Measurements from ENCODE around the gene KIR2DL4.
"Not testable (repeated sequence)": the region's sequence is repeated elsewhere in the genome, so short reads cannot be mapped to it uniquely, and the experiment has no call there.

GRCh38 chr19:54832496-54832895 is 29.1 kb downstream of the KIR2DL4 start, which contains the start of gene KIR2DS4:
- TF ChIP-seq, protein P1, sequence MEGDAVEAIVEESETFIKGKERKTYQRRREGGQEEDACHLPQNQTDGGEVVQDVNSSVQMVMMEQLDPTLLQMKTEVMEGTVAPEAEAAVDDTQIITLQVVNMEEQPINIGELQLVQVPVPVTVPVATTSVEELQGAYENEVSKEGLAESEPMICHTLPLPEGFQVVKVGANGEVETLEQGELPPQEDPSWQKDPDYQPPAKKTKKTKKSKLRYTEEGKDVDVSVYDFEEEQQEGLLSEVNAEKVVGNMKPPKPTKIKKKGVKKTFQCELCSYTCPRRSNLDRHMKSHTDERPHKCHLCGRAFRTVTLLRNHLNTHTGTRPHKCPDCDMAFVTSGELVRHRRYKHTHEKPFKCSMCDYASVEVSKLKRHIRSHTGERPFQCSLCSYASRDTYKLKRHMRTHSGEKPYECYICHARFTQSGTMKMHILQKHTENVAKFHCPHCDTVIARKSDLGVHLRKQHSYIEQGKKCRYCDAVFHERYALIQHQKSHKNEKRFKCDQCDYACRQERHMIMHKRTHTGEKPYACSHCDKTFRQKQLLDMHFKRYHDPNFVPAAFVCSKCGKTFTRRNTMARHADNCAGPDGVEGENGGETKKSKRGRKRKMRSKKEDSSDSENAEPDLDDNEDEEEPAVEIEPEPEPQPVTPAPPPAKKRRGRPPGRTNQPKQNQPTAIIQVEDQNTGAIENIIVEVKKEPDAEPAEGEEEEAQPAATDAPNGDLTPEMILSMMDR (IDR thresholded peaks at IDR 0.05; ENCODE audit: insufficient read depth, low read depth, low read length) = not testable (repeated sequence)
- not testable (repeated sequence) for TF ChIP-seq EZH2 (IDR thresholded peaks at IDR 0.05; ENCODE audit: insufficient read depth, low read length)
